Retinal pigment epithelial cell (primary cell): ENCODE measurements around the gene LCOR.

Source experiments
- DNase-seq: peaks from one replicate; pipeline ENCODE4 v3.0.0-alpha.2; 2010; ENCODE audit warnings: low read depth
- H3K4me3 ChIP-seq: 2 replicates; pipeline ENCODE4 v1.5.1; 2011; ENCODE audit warnings: mild to moderate bottlenecking, low read length, control low read depth, moderate library complexity
- TF ChIP-seq, protein P1 (sequence below): conservative IDR thresholded peaks from 2 replicates; pipeline ENCODE4 v1.5.1; 2011; ENCODE audit warnings: low read depth, low read length, control low read depth, inconsistent platforms

The LCOR gene

GRCh38 chr10:96972264-96972663 is 140.2 kb downstream of the LCOR start:
- no peak overlapping the region for H3K4me3 ChIP-seq
- TF ChIP-seq, protein P1, sequence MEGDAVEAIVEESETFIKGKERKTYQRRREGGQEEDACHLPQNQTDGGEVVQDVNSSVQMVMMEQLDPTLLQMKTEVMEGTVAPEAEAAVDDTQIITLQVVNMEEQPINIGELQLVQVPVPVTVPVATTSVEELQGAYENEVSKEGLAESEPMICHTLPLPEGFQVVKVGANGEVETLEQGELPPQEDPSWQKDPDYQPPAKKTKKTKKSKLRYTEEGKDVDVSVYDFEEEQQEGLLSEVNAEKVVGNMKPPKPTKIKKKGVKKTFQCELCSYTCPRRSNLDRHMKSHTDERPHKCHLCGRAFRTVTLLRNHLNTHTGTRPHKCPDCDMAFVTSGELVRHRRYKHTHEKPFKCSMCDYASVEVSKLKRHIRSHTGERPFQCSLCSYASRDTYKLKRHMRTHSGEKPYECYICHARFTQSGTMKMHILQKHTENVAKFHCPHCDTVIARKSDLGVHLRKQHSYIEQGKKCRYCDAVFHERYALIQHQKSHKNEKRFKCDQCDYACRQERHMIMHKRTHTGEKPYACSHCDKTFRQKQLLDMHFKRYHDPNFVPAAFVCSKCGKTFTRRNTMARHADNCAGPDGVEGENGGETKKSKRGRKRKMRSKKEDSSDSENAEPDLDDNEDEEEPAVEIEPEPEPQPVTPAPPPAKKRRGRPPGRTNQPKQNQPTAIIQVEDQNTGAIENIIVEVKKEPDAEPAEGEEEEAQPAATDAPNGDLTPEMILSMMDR = no peak
- no peak for DNase-seq

DNA sequence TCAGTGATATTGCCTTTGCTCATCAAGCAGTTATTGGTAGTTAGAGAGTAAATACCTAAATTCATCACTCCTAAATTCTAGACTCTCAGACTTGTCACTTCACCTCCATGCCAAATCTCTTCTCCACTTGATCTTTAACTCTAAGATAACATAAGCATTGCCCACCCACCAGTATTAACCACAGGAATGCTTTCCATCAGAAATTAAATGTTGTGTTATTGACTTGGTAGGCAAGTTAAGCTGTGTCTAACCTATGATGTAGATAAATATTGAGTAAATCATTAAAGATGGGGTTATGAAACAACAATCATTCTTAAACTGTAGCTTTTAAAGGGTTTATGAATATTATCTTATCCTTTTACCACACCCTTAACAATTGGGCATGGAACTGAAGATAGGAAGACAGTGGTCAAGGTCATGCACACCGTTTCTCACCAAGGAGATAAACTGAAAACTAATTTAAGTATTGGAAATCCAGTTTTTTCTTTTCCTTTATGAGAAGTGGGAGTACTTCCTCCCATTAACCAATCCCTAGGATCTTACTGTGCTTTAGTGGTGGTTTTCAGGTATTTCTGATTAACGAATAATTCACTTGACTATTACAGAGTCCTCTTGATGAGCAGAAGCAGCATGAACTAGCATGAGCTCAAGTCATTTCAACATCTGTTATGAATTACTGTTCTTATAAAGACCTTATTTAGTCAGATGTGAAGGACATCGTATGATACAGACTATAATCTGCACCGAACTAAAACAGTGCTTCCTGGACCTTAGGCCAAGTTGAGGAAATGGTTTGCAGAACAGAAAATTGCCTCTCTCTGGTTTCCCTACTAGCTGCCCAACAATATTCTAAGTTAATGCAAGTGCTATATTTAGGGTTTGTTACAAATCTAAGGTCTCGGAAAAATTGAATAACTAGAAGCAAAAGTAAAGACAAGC is 142.0 kb downstream of the LCOR start:
- DNase-seq = no peak
- no peak overlapping the region for H3K4me3 ChIP-seq
- TF ChIP-seq, protein P1 = no peak

DNA sequence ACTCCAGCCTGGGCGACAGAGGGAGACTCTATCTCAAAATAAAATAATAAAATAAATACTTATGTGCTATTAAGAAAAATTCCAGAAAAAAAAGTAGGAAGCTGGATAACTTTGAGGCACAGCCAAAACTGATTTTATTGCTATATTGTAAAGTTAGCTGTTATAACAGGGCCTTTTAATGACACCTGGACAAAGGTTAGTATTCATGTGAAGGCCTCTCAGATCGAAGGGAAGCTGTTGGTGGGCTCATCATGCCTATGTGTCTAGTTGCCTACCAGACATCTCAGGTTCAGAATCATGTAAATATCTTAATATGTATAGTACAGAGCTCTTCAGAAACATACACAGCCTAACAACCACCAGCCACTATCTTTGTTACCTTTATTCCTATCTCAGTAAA is 143.0 kb downstream of the LCOR start:
- H3K4me3 ChIP-seq = no peak overlapping the region
- TF ChIP-seq, protein P1 = no peak
- no peak for DNase-seq

- no peak for DNase-seq
- no peak overlapping the region for H3K4me3 ChIP-seq
- TF ChIP-seq, protein P1 = no peak
These were observed 146.6 kb downstream of the LCOR start for GRCh38 chr10:96978621-96979154.

DNA sequence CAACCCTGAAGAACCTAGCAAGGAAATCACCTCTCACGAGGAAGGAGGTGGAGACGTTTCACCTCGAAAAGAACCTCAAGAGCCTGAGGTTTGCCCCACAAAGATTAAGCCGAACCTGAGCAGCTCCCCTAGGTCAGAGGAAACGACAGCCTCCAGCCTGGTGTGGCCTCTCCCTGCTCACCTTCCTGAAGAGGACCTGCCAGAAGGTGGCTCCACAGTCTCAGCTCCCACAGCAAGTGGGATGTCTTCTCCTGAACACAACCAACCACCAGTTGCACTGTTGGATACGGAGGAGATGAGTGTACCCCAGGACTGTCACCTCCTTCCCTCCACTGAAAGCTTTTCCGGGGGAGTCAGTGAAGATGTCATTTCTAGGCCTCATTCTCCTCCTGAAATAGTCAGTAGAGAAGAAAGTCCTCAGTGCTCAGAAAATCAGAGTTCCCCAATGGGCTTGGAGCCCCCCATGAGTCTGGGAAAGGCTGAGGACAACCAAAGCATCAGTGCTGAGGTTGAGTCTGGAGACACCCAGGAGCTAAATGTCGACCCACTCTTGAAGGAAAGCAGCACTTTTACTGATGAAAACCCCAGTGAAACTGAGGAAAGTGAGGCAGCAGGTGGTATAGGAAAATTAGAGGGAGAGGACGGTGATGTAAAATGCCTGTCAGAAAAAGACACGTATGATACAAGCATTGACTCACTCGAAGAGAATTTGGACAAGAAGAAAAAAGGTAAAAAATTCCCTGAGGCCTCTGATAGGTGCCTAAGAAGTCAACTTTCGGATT is 150.2 kb downstream of the LCOR start:
- DNase-seq = no peak
- H3K4me3 ChIP-seq = no peak overlapping the region
- TF ChIP-seq, protein P1 = no peak

DNA sequence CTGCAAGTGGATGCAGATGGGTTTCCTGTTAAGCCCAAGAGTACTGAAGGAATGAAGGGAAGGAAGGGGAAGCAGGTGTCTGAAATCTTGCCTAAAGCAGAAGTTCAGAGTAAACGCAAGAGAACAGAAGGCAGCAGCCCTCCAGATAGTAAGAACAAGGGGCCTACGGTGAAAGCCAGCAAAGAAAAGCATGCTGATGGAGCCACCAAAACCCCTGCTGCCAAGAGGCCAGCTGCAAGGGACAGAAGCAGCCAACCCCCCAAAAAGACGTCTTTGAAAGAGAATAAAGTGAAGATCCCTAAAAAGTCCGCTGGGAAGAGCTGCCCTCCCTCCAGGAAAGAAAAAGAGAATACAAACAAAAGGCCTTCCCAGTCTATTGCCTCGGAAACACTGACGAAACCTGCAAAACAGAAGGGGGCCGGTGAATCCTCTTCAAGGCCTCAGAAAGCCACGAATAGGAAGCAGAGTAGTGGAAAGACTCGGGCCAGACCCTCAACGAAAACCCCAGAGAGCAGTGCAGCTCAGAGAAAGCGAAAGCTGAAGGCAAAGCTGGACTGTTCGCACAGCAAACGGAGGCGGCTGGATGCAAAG is 152.5 kb downstream of the LCOR start:
- TF ChIP-seq, protein P1 = no peak
- no peak for DNase-seq
- no peak overlapping the region for H3K4me3 ChIP-seq
